Activated T-cell treated with anti-CD3 and anti-CD28 coated beads, Interleukin-2, amount 50 U/mL, for 24 hours (primary cell): ENCODE measurements around the gene CES4A.
"Not testable (repeated sequence)": the region's sequence is repeated elsewhere in the genome, so short reads cannot be mapped to it uniquely, and the experiment has no call there.

Experiments
- DNase-seq: peaks from one replicate; pipeline ENCODE4 v3.0.0-alpha.2; 2020
- H3K27ac Mint-ChIP-seq: 2 replicates; pipeline ENCODE4 v1.8.0; 2020; ENCODE audit warnings: mild to moderate bottlenecking, mixed read lengths
- H3K27me3 Mint-ChIP-seq: 2 replicates; pipeline ENCODE4 v1.8.0; 2020; ENCODE audit warnings: mixed read lengths
- H3K36me3 Mint-ChIP-seq: 2 replicates; pipeline ENCODE4 v1.8.0; 2020; ENCODE audit warnings: low read depth, mixed read lengths
- H3K4me1 Mint-ChIP-seq: 2 replicates; pipeline ENCODE4 v1.8.0; 2020; ENCODE audit warnings: low read depth, mixed read lengths
- H3K4me3 Mint-ChIP-seq: 2 replicates; pipeline ENCODE4 v1.8.0; 2020; ENCODE audit warnings: mild to moderate bottlenecking, moderate library complexity, mixed read lengths
- H3K9me3 Mint-ChIP-seq: 2 replicates; pipeline ENCODE4 v1.8.0; 2020; ENCODE audit warnings: mixed read lengths

CES4A gene

DNA sequence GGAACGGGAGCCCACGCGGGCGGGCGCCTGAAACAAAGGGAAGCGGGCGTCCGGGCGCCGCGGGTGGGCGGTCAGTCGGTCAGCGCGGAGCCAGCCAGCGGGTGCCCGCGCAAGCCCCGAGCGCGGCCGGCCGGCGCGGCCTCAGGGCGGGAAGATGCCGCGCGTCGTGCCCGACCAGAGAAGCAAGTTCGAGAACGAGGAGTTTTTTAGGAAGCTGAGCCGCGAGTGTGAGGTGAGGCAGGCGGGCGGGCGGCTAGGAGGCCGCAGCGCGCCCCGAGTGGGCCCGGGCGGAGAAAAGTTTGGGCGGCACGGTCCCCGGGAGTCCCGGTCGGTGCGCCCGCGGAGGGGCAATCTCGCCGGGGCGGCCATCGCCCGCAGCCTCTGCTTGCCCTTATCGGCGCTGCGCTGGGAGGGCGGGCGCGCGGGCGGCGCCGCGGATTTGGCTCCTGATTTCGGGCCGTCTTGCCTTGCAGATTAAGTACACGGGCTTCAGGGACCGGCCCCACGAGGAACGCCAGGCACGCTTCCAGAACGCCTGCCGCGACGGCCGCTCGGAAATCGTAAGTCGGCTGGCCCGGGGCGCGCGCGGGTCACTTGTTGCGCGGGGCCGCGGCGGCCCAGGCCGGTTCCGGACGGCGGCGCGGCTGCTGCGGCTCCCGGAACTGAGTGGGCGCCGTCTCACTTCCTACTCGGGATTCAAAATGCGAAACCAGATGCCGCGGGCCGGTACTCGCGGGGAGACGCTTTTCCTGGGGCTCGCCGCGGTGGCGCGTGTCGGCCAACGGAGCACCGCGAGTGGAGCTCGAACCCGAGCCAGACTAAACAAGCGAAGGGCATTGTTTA lies 41.1 kb downstream of the CES4A start:
- Mint-ChIP-seq H3K9me3 (no peaks in the 10 kb centered on the region), H3K4me3 (peak overlapping the region; percentile 91), H3K36me3 (peaks cover 47% of the 10 kb centered on the region), H3K27ac (peak overlapping the region; percentile 90), H3K4me1 (peaks cover 58% of the 10 kb centered on the region), H3K27me3 (no peaks in the 10 kb centered on the region)
- peak; percentile 82 for DNase-seq

DNA sequence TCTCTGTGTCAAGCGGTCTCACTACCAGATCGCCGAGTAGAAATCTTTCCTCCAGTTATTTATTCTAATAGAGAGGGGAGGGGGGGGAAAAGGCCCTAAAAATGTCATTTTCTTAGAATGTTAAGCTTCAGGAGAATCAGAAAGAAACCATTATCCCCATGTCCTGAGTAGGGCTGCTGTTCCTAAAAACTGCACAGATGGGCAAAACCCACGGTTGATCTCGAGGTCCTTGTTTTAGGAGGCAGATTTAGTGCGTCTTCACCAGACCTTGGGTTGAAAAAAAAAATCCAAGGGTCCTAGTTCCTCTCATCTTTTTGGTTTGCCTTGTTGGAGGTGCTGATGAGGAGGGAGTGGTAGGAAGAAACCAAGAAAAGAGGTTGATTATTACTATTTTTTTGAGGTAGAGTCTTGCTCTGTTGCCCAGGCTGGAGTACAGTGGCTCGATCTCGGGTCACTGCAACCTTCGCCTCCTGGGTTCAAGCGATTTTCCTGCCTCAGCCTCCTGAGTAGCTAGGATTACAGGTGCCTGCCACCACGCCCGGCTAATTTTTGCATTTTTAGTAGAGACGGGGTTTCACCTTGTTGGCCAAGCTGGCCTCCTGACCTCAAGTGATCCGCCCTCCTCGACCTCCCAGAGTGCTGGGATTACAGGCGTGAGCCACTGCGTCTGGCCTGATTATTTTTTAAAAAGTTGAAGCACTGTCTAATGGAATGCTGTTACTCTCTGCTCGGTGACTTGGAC lies 42.0 kb downstream of the CES4A start:
- no peaks in the 10 kb centered on the region for H3K9me3 Mint-ChIP-seq
- H3K27ac Mint-ChIP-seq, result peak overlapping the region; percentile 90
- no peaks in the 10 kb centered on the region for H3K27me3 Mint-ChIP-seq
- H3K4me1 Mint-ChIP-seq, result peaks cover 61% of the 10 kb centered on the region
- peak overlapping the region; percentile 91 for H3K4me3 Mint-ChIP-seq
- peak; percentile 26 for DNase-seq
- H3K36me3 Mint-ChIP-seq, result peaks cover 56% of the 10 kb centered on the region

DNA sequence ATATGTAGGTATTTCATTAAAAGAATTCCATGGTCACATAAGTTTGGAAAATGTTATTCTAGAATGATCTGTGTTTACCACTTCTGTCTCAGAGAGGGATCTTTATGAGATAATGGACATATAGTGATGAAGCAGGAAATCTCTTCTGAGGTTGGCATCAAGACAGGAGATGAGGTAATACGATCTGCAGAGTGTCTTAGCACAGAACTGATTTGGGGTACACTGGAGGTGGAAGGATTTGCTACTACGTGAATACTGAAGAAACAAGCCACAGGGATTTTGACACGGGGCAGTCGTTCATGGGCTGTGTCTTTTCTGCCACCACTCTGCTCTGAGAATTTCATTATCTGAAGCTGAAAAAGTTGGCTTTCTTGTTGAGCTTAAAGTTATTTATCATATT lies 46.1 kb downstream of the CES4A start:
- Mint-ChIP-seq H3K36me3 (peaks cover 87% of the 10 kb centered on the region), H3K27me3 (no peaks in the 10 kb centered on the region), H3K27ac (no peak overlapping the region), H3K4me1 (peaks cover 69% of the 10 kb centered on the region), H3K9me3 (no peaks in the 10 kb centered on the region), H3K4me3 (no peak overlapping the region)
- no peak for DNase-seq

DNA sequence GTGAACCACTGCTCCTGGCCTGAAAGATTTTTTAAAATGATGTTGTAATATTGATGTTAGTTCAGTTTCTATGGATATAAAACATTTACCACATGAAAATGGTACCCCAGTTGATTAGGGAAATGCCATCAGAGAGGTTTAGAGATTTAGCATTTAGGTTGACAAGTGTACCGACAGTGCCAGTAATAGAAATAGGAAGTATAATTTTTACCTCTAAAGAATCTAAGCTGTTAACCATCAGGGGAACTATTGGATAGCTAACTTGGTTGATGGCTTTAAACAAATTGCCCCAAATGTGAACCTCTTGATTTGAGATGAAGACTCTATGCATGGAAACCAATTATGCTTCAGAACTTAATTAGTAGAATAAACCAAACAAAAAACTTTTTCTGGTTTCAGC lies 47.0 kb downstream of the CES4A start:
- H3K4me1 Mint-ChIP-seq, result peaks cover 71% of the 10 kb centered on the region
- H3K9me3 Mint-ChIP-seq, result no peaks in the 10 kb centered on the region
- H3K4me3 Mint-ChIP-seq, result no peak overlapping the region
- no peaks in the 10 kb centered on the region for H3K27me3 Mint-ChIP-seq
- no peak overlapping the region for H3K27ac Mint-ChIP-seq
- peaks cover 90% of the 10 kb centered on the region for H3K36me3 Mint-ChIP-seq
- DNase-seq, result no peak

DNA sequence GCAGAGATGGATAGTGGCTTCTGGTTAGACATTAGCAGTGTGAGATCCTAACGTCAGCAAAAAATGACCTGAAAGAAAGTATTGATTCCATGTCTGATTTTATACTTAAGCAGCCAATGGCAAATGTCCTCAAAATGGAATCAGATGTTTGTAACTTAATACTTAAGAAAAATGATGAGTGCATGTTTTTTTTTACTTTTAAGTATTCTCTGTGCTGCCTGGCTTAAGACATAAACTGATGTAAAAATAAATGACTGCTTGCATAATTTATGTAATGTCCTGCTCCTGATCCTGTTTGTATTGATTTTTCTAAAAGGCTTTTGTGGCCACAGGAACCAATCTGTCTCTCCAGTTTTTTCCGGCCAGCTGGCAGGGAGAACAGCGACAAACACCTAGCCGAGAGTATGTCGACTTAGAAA lies 47.9 kb downstream of the CES4A start:
- DNase-seq, result no peak
- no peak overlapping the region for H3K27ac Mint-ChIP-seq
- H3K36me3 Mint-ChIP-seq, result peaks cover 90% of the 10 kb centered on the region
- H3K4me3 Mint-ChIP-seq, result no peak overlapping the region
- no peaks in the 10 kb centered on the region for H3K27me3 Mint-ChIP-seq
- H3K4me1 Mint-ChIP-seq, result peaks cover 73% of the 10 kb centered on the region
- no peaks in the 10 kb centered on the region for H3K9me3 Mint-ChIP-seq

DNA sequence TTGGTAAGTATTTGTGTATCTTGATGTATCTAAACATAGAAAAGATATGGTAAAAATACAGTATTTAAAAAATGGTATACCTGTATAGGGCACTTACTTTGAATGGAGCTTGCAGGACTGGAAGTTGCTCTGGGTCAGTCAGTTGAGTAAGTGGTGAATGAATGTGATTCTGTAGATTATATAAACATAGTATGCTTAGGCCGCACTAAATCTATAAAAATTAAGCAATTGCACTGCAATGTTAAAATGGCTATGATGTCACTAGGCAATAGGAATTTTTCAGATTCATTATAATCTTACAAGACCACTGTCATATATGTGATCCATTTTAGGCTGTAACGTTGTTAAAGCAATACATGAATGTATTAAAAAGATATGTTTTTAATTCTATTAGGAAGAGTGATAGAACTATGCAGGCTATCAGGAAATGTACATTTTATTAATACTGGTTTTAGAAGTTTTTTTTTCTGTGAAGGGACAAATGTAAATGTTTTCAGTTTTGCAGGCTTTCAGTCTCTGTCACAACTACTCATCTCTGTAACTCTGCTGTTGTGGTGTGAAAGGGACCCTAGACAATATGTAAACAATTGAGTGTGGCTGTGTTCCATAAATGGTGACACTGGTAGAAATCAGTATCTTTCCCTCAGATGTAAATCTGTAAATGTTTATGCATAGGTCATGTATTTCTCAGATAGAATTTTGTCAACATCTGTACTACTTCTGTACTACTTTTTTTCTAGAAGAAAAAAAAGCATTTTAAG lies 51.1 kb downstream of the CES4A start:
- Mint-ChIP-seq H3K27me3 (no peaks in the 10 kb centered on the region), H3K9me3 (no peaks in the 10 kb centered on the region), H3K36me3 (peaks cover 80% of the 10 kb centered on the region), H3K27ac (no peak overlapping the region), H3K4me1 (peaks cover 58% of the 10 kb centered on the region), H3K4me3 (no peak overlapping the region)
- DNase-seq, result no peak

DNA sequence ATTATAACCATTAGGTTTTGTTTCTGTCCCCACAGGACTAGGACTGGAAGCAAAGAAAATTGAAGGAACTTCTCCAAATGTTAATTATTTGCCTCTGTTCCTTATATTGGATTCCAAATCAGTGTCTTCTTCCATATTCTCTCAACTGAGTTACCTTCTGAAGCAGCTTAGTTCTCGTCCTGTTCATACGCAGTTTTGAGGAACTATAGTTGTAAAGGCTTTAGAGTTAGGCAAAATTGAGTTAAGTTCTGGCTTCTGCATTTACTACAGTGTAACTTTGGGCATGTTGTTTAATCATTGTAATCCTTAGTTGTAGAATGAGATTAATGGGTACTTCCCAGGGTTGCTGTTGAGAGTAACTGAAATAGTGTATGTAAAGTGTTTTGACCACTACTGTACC lies 51.8 kb downstream of the CES4A start:
- Mint-ChIP-seq H3K27me3 (no peaks in the 10 kb centered on the region), H3K9me3 (no peaks in the 10 kb centered on the region), H3K4me3 (no peak overlapping the region), H3K36me3 (peaks cover 73% of the 10 kb centered on the region), H3K27ac (no peak overlapping the region), H3K4me1 (peaks cover 52% of the 10 kb centered on the region)
- DNase-seq, result no peak

DNA sequence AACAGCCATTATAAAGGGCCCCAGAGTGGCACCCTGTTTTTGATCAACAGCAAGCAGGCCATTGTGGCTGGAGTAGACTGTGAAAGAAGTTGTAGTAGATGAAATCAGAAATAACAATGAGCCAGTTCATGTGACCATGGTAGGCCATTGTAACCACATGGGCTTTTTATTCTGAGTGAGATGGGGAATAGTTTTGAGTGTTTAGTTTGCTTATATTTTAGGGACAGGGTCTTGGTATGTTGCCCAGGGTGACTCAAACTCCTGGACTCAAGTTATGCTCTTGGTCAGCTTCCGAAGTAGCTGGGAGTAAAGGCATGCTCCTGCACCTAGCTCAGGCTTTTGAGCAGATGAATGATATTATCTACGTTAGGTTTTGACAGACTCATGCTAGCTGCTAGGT lies 52.5 kb downstream of the CES4A start:
- peaks cover 49% of the 10 kb centered on the region for H3K4me1 Mint-ChIP-seq
- H3K27me3 Mint-ChIP-seq, result no peaks in the 10 kb centered on the region
- H3K36me3 Mint-ChIP-seq, result peaks cover 72% of the 10 kb centered on the region
- peak overlapping the region; percentile 38 for H3K27ac Mint-ChIP-seq
- H3K4me3 Mint-ChIP-seq, result no peak overlapping the region
- DNase-seq, result no peak
- H3K9me3 Mint-ChIP-seq, result no peaks in the 10 kb centered on the region

DNA sequence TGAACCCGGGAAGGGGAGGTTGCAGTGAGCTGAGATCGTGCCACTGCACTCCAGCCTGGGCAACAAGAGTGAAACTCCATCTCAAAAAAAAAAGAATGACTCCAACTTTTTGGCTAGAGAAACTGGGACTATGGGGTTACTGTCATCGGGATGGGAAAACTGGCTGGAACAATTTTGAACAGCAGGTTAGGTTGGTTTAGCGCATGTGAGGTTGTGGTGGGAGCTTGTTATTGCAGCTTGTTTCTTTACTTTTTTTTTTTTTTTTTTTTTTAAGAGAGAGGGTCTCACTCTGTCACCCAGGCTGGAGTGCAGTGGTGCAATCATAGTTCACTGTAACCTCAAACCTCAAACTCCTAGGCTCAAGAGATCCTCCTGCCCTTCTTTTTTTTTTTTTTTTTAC lies 53.1 kb downstream of the CES4A start:
- peaks cover 46% of the 10 kb centered on the region for H3K4me1 Mint-ChIP-seq
- H3K9me3 Mint-ChIP-seq, DNase-seq, H3K4me3 Mint-ChIP-seq, H3K27me3 Mint-ChIP-seq: not testable (repeated sequence)
- H3K36me3 Mint-ChIP-seq, result peaks cover 71% of the 10 kb centered on the region
- H3K27ac Mint-ChIP-seq, result peak overlapping the region; percentile 38

DNA sequence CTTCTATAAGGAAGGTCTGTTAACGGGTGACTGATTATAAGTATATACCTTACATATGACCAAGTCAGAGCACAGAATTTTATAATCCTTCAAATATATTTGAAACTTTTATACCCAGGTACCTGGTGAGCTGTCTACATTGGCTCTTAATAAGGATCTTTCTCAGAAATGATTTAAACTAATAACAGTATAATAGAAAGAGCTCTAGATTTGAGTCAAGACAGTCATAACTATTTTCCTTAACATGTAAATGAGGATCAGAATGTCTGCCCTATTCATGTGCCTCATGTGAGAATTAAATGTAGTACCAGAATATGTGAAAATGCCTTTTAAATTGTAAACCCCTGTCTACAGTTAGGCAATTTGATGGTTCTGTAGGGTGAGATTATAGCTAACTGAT lies 55.0 kb downstream of the CES4A start:
- Mint-ChIP-seq H3K4me3 (no peak overlapping the region), H3K36me3 (peaks cover 74% of the 10 kb centered on the region), H3K9me3 (no peaks in the 10 kb centered on the region), H3K27me3 (no peaks in the 10 kb centered on the region), H3K27ac (peak overlapping the region; percentile 7), H3K4me1 (peaks cover 44% of the 10 kb centered on the region)
- no peak for DNase-seq

DNA sequence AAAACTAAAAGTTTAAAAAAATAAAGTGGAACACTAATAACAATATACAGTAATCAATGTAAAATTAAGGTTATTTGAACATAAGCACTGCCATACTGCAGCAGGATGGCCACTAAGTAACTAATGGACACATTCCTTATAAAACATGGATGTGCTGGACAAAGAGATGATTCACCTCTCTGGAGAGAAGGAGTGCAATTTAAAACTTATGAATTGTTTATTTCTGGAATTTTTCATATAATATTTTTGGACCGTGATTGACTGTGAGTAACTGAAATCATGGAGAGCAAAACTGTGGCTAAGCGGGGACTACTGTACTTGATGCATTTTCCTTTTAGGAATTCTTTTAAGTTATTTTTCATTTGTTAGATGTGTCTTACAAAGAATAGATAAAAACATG lies 62.4 kb downstream of the CES4A start:
- Mint-ChIP-seq H3K4me1 (peaks cover 42% of the 10 kb centered on the region), H3K4me3 (no peak overlapping the region), H3K27ac (no peak overlapping the region), H3K9me3 (no peaks in the 10 kb centered on the region), H3K27me3 (no peaks in the 10 kb centered on the region), H3K36me3 (peaks cover 51% of the 10 kb centered on the region)
- no peak for DNase-seq

DNA sequence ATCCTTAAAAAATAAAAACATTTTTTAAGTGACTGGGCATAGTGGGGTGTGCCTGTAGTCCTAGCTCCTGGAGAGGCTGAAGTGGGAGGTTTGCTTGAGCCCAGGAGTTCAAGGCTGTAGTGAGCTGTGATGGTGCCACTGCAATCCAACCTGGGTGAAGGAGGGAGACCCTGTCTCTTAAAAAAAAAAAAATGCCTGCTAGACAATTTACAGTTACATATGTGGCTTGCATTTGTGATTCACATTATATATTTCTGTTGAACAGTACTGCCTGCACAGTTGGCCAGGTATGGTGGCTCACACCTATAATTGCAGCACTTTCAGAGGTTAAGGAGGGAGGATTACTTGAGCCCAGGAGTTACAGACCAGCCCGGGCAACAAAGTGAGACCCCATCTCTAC lies 64.0 kb downstream of the CES4A start:
- peak overlapping the region; percentile 97 for H3K27ac Mint-ChIP-seq
- H3K9me3 Mint-ChIP-seq, result no peaks in the 10 kb centered on the region
- peak overlapping the region; percentile 62 for H3K4me3 Mint-ChIP-seq
- H3K4me1 Mint-ChIP-seq, result peaks cover 48% of the 10 kb centered on the region
- DNase-seq, result no peak
- no peaks in the 10 kb centered on the region for H3K27me3 Mint-ChIP-seq
- peaks cover 46% of the 10 kb centered on the region for H3K36me3 Mint-ChIP-seq

DNA sequence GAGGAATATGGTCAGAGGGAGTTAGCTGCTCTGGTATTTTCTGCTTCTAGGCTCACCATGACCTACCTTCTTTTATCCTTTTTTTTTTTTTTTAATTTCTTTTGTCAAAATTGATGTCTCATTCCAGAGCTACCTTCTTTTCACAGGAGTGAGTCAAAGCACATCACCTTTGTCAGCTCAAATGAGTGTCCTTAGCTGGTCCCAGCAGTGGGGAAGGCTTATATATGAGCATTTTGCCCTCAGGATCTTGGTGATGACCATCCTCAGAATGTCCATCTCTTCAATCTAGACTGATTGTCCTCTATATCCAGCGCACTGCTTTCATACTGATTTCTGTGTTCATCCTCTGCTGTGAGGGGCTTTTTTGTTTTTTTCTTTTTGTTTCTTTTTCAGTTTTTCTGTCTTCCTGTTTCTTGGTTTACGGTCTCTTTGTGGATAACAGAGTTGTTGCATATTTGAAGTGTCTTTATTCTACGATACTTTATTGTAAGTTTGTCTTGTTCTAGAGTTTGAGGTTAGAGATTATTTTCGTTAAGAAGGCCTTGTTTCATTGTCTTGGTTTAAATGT lies 65.5 kb downstream of the CES4A start:
- H3K9me3 Mint-ChIP-seq, result no peaks in the 10 kb centered on the region
- H3K4me1 Mint-ChIP-seq, result peaks cover 60% of the 10 kb centered on the region
- peak overlapping the region; percentile 97 for H3K27ac Mint-ChIP-seq
- H3K36me3 Mint-ChIP-seq, result peaks cover 49% of the 10 kb centered on the region
- no peak for DNase-seq
- no peaks in the 10 kb centered on the region for H3K27me3 Mint-ChIP-seq
- peak overlapping the region; percentile 62 for H3K4me3 Mint-ChIP-seq

DNA sequence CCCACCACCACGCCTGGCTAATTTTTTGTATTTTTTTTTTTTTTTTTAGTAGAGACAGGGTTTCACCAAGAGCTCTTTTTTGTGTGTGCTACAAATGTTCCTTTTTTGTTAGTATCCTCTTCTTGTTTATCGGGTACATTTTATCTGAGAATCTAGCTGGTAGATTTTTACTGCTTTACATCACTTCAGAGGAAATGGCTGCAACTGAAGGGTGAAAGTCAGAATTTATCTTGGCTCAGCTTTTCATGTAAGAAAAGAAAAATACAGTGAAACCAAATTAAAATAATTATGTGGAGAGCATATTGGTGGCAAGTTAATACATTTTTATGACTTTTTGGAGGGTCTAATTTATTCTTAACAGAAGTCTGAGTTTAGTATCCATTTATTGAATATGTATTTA lies 66.5 kb downstream of the CES4A start:
- Mint-ChIP-seq H3K4me3 (peak overlapping the region; percentile 23), H3K27me3 (no peaks in the 10 kb centered on the region), H3K27ac (peak overlapping the region; percentile 97), H3K9me3 (no peaks in the 10 kb centered on the region), H3K4me1 (peaks cover 64% of the 10 kb centered on the region), H3K36me3 (peaks cover 55% of the 10 kb centered on the region)
- DNase-seq, result no peak
